GM13977 (cell line): ENCODE data around the gene RAB11FIP2.

Experiments
- DNase-seq: peaks from one replicate; pipeline ENCODE4 v3.0.0; 2012; ENCODE audit warnings: low spot score
- CTCF ChIP-seq: IDR thresholded peaks from 2 replicates; pipeline ENCODE4 v1.5.1; 2012; ENCODE audit warnings: mild to moderate bottlenecking, control low read depth; ENCODE audit not compliant: insufficient read depth; ENCODE audit errors: extremely low read depth, missing control alignments
- in situ Hi-C: fragments of 300-500 bp; cut with MboI; formaldehyde crosslinking; loops from one replicate; pipeline ENCODE4 v1.12.0; 2022; ENCODE audit warnings: low sequenced_read_pairs, low pct_unique_long_range_greater_than_20kb, mixed read lengths, inconsistent platforms; ENCODE audit not compliant: unreplicated experiment

RAB11FIP2 gene

GRCh38 chr10:117989962-117990361, 56.8 kb downstream of the RAB11FIP2 start:
- in situ Hi-C loops: no loop called here
- no peak for DNase-seq
- TF ChIP-seq CTCF: no peak

DNA sequence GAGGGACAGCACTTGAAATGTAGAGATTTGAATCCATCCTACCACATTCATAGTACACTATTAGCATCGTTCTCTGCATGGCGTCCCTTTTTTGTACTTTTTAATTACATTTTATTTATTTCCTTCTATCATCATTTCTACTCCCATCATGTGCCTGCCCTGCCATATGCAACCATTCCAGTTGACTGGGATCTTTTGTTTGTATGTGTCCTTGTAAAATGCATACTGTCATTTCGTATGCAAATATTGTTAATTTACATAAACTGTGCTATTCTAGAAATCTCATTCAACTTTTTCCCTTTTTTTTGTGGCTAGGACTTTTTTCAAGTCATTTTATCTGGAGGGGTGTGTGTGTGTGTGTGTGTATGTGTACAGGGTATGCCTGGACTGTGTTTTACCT, 57.9 kb downstream of the RAB11FIP2 start:
- TF ChIP-seq CTCF: no peak
- in situ Hi-C loops: no loop called here
- no peak for DNase-seq

DNA sequence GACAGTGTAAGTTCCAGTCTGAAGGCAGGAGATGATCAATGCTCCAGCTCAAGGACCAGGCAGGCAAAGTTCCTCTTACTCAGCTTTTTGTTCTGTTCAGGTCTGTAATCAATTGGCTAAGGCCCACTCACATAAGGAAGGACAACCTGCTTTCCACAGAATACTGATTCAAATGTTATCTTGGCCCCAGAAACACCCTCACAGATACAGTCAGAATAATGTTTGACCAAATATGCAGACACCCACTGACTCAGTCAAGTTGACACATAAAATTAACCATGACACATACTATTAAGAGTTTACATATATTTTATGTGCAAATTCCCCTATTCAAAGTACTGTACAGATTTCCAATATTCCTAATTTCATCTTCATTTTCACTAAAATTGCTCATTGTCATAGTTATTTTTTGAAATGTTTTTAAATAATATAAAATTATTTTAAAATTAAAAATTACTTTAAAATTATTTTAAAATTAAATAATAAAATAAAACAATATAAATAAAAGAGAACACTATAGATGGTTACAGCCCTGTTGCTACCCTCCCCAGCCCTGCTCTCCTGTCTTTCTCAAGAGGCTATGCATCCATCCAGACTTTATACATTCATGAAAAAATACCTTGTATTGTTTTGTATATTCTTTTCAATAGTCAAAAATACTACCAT, 59.4 kb downstream of the RAB11FIP2 start:
- no peak for DNase-seq
- in situ Hi-C loops: no loop called here
- no peak for TF ChIP-seq CTCF

GRCh38 chr10:117983961-117984360, 62.8 kb downstream of the RAB11FIP2 start:
- DNase-seq: no peak
- in situ Hi-C loops: no loop called here
- no peak for TF ChIP-seq CTCF

GRCh38 chr10:117980755-117981702, 65.7 kb downstream of the RAB11FIP2 start:
- TF ChIP-seq CTCF: no peak
- no peak for DNase-seq
- in situ Hi-C loops: no loop called here

DNA sequence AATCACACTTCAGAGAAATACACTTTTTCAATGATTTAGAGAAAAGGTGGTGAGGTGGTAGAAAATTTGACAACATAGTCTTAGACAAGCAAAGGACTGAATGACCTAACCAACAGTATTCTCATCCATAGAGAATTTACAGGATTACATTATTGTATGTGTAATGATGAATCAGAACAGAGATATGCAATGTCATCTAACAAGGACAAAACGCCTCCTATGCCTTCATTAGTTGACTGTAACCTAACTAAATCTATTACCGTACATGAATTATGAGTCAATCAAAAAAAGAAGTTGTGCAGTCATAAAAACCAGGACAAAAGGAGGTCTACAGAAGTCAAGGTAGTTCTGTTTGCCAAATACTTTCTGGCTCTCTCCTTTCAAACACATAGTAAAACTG, 66.5 kb downstream of the RAB11FIP2 start:
- in situ Hi-C loops: no loop called here
- TF ChIP-seq CTCF: no peak
- DNase-seq: no peak
